PFSK-1 (cell line): ENCODE measurements around the gene ZFAND3.

Experiments used
- POLR2AphosphoS5 ChIP-seq: IDR thresholded peaks from 2 replicates; pipeline ENCODE4 v1.6.1; 2012; ENCODE audit warnings: low read depth, mild to moderate bottlenecking, control low read depth, low read length, moderate library complexity
- SIN3A ChIP-seq: IDR thresholded peaks from 2 replicates; pipeline ENCODE4 v1.6.1; 2012; ENCODE audit warnings: mild to moderate bottlenecking, low read length, moderate library complexity, borderline replicate concordance; ENCODE audit not compliant: insufficient read depth
- TF ChIP-seq, protein P1 (sequence below), 2 experiments: IDR thresholded peaks; 2 replicates each; pipeline versions ENCODE4 v1.6.1 to v1.8.0; 2011 to 2012; ENCODE audit warnings: low read depth in 2 of 2, low read length in 2 of 2, control low read depth in 1 of 2, inconsistent platforms in 1 of 2, mild to moderate bottlenecking in 1 of 2, moderate library complexity in 1 of 2; ENCODE audit not compliant: insufficient read depth in 1 of 2

GRCh38 chr6:38184585-38185080 is 365.1 kb downstream of the ZFAND3 start:
- TF ChIP-seq POLR2AphosphoS5 (no peak), SIN3A (no peak)
- TF ChIP-seq, protein P1, sequence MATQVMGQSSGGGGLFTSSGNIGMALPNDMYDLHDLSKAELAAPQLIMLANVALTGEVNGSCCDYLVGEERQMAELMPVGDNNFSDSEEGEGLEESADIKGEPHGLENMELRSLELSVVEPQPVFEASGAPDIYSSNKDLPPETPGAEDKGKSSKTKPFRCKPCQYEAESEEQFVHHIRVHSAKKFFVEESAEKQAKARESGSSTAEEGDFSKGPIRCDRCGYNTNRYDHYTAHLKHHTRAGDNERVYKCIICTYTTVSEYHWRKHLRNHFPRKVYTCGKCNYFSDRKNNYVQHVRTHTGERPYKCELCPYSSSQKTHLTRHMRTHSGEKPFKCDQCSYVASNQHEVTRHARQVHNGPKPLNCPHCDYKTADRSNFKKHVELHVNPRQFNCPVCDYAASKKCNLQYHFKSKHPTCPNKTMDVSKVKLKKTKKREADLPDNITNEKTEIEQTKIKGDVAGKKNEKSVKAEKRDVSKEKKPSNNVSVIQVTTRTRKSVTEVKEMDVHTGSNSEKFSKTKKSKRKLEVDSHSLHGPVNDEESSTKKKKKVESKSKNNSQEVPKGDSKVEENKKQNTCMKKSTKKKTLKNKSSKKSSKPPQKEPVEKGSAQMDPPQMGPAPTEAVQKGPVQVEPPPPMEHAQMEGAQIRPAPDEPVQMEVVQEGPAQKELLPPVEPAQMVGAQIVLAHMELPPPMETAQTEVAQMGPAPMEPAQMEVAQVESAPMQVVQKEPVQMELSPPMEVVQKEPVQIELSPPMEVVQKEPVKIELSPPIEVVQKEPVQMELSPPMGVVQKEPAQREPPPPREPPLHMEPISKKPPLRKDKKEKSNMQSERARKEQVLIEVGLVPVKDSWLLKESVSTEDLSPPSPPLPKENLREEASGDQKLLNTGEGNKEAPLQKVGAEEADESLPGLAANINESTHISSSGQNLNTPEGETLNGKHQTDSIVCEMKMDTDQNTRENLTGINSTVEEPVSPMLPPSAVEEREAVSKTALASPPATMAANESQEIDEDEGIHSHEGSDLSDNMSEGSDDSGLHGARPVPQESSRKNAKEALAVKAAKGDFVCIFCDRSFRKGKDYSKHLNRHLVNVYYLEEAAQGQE (IDR thresholded peaks at IDR 0.05; ENCODE audit: insufficient read depth in 1 of 2, low read depth in 2 of 2, low read length in 2 of 2) = no peak
